Left kidney (tissue), 2 donors: ENCODE measurements around the gene LRRN2. TPM values are rescaled to one million over a fixed set of nuclear protein-coding genes. Genes with fewer than 3 reads are reported as not detected.
A peak's percentile ranks its signal among the peaks of the same experiment; 100 is the strongest.

ENCODE experiments used
- DNase-seq: peaks from one replicate; pipeline ENCODE4 v3.0.0-alpha.2; 2013
- polyA plus RNA-seq: library from polyadenylated mRNA; unstranded; fragments of 120-200 nt; gene quantifications from one replicate; pipeline ENCODE4 v1.2.1, GENCODE V29; 2013; ENCODE audit not compliant: insufficient read length

LRRN2 gene
- polyA plus RNA-seq, 1 donor: 11.5 TPM

GRCh38 chr1:204663644-204664383 lies 21.7 kb downstream of the LRRN2 start:
- no peak for DNase-seq

GRCh38 chr1:204662530-204662929 lies 23.0 kb downstream of the LRRN2 start:
- no peak for DNase-seq

GRCh38 chr1:204660509-204660908 lies 25.0 kb downstream of the LRRN2 start:
- no peak for DNase-seq

GRCh38 chr1:204659056-204659455 lies 26.5 kb downstream of the LRRN2 start:
- no peak for DNase-seq

GRCh38 chr1:204658295-204658694 lies 27.2 kb downstream of the LRRN2 start:
- DNase-seq: no peak

- no peak for DNase-seq
Measured at GRCh38 chr1:204653590-204654340, 31.8 kb downstream of the LRRN2 start.

GRCh38 chr1:204652497-204652896 lies 33.0 kb downstream of the LRRN2 start:
- no peak for DNase-seq

- no peak for DNase-seq
Measured at GRCh38 chr1:204651843-204652421, 33.6 kb downstream of the LRRN2 start.

- no peak for DNase-seq
Measured at GRCh38 chr1:204650911-204651570, 34.5 kb downstream of the LRRN2 start.

- DNase-seq: no peak
Measured at GRCh38 chr1:204649721-204650521, 35.6 kb downstream of the LRRN2 start.

GRCh38 chr1:204648576-204648975 lies 37.0 kb downstream of the LRRN2 start:
- no peak for DNase-seq

GRCh38 chr1:204647805-204648153 lies 37.8 kb downstream of the LRRN2 start:
- no peak for DNase-seq

- peak; percentile 59 for DNase-seq
Measured at GRCh38 chr1:204647114-204647804, 38.3 kb downstream of the LRRN2 start.

- DNase-seq: no peak
Measured at GRCh38 chr1:204645666-204646065, 39.9 kb downstream of the LRRN2 start.

GRCh38 chr1:204645251-204645650 lies 40.3 kb downstream of the LRRN2 start:
- no peak for DNase-seq

GRCh38 chr1:204643503-204643902 lies 42.0 kb downstream of the LRRN2 start:
- DNase-seq: no peak

GRCh38 chr1:204641936-204642335 lies 43.6 kb downstream of the LRRN2 start:
- DNase-seq: no peak

GRCh38 chr1:204641455-204641854 lies 44.1 kb downstream of the LRRN2 start:
- DNase-seq: no peak

- DNase-seq: no peak
Measured at GRCh38 chr1:204640578-204640977, 45.0 kb downstream of the LRRN2 start.

GRCh38 chr1:204634260-204634910 lies 51.2 kb downstream of the LRRN2 start:
- no peak for DNase-seq

GRCh38 chr1:204633665-204634064 lies 51.9 kb downstream of the LRRN2 start:
- no peak for DNase-seq
